Iris pigment epithelial cell (primary cell): Measurements from ENCODE around the gene CDH23.

Source experiments
- DNase-seq: peaks from one replicate; pipeline ENCODE4 v3.0.0-alpha.2; 2011; ENCODE audit warnings: low read depth

CDH23 gene

DNA sequence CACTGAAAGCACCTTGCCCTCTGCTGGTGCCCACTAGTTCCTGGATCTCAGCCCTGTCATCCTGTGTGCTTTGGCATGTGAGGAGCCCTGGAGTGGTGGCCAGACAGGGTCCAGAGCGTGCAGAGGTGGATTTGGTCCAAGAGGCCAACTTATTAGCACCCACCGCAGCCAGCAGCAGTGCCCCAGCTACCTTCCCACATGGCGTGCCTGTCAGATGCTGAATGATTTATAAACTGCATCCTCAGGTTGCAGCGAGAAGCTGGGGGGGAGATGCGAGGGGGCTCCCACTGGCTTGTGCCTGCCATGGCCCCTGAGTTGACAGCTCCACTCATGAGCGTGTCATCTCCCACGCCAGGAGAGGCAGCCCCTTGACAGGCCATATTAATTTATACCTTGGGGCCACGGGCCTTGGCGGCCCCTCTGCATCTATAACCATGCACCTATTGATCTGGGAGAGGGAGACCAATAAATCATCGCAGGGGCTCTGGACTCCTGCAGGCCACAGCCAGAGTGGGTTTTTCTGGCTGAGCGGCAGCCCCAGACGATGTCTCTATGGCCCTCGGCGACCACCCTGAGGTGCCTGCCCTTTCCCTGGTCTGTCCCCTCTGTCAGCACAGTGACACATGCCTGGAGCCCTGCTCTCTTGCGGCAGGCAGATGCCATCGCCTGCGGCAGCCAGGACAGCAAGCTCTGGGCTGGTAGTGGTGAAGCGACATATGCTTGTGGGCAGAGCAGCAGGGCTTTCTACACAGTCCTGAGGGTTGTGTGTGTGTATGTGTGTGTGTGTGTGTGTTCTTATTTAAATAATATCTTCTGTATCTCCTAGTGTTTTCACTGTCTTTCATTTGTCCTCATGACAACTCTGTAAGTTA lies 120.8 kb downstream of the CDH23 start:
- no peak for DNase-seq

- peak; percentile 9 for DNase-seq
Measured at GRCh38 chr10:71520042-71520441, 123.3 kb downstream of the CDH23 start.

- peak; percentile 26 for DNase-seq
Measured at GRCh38 chr10:71521504-71522441, 125.1 kb downstream of the CDH23 start.

- no peak for DNase-seq
Measured at GRCh38 chr10:71522442-71523144, 125.9 kb downstream of the CDH23 start.

DNA sequence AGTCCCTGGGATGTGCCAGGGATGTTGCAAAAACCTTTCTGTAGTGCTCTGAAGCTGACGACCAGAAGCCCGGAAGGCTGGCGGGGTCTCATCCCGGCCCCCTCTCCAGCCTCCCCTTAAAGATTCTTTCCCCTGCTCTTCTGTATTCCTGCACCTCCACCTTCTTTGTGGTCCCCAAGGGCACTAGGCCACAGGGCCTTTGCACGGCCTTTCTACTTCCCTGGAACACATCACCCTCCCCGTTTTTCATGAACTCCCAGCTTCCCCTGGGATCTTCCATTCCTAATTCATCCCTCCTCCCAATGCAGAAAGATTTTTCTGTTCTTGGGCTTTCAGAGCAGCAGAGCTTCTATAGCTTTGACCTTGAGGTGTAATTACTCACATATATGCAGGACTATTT lies 127.0 kb downstream of the CDH23 start:
- no peak for DNase-seq

- no peak for DNase-seq
Measured at GRCh38 chr10:71525092-71525491, 128.4 kb downstream of the CDH23 start.

DNA sequence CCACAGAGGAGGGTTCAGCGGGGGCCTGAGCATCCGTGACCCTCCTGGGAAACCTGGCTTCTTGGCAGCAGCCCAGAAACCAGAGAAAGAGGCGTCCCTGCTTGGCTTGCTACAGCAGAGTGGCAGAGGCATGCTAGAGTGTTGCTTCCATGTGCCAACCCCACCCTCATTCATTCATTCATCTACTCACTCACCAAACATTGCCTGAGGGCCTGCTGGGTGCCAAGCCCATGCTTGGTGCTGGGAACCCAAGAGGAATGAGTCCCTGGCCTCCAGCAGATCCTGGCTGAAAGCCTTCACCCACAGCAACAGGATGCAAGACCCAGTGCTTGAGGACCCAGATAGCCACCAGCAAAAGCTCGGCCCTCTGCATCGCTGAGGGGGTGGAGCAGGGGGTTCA lies 129.0 kb downstream of the CDH23 start:
- no peak for DNase-seq

DNA sequence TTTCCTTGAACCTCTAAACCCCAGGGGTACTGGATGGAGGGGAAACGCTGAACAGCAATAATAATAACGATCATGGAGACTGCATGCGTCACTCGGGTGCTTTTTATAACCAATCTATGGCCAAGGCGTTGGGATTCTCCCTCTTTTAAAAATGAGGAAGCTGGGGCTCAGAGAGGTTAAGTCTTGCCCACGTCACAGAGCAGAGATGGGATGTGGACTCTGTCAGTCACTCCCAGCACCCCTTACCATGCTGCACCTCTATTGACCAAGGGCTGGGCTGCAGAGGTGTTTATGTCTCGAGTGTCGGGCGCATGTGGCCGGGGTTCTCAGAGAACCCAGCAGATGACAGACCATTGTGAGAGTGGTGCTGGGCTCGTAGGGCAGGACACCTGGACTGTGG lies 129.9 kb downstream of the CDH23 start:
- no peak for DNase-seq

- no peak for DNase-seq
Measured at GRCh38 chr10:71527135-71527534, 130.4 kb downstream of the CDH23 start.

- peak; percentile 5 for DNase-seq
Measured at GRCh38 chr10:71528371-71529206, 131.9 kb downstream of the CDH23 start.

DNA sequence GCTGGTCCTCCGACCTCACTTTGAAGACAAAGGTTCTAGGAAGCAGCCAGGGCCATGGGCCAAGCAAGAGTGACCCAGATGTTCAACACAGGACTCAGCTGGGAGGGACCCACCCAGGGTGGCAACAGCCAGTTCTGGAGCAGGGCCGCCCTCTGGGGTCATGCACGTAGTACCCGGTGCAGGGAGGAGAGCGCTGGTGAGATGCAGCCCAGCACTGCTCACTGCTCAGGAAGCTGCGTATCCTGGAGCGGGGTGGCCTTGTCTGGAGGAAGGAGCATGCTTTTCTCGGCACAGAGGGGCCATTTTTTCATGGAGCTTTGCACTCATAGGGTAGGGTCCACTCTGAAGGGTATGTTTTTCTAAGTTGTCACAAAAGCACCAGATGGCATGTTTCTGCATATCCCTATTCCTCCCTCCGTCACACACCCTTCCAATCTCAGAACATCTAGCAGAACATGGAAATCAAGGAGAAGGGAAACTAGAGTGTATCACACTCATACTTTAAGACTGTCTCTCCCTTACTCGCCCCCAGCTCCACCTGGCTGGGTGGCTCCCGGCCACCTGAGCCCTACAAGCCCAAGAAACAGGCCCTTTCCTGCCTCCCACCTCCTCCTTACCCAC lies 132.6 kb downstream of the CDH23 start:
- no peak for DNase-seq

- no peak for DNase-seq
Measured at GRCh38 chr10:71530781-71531180, 134.1 kb downstream of the CDH23 start.

GRCh38 chr10:71531485-71532446 lies 135.0 kb downstream of the CDH23 start:
- no peak for DNase-seq

GRCh38 chr10:71532878-71533277 lies 136.2 kb downstream of the CDH23 start:
- no peak for DNase-seq

DNA sequence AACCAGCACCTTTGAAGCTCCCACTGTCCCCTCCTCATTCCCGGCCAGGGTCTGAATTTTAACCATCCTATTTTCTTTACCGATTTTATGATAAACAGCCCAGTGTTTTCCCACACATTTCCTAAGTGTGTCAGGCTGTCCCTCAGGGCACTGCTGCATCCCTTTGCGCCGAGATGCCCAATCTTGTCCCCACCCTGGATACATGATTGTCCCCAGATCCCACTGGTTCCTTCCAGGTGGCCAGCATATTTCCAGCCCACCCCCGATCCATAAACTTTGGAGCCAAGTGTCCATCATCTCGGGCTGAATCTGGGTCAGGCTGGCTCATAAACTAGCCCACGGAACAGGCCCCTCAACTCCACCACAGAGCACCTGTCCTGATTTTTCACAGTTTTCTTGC lies 137.2 kb downstream of the CDH23 start:
- DNase-seq: no peak

DNA sequence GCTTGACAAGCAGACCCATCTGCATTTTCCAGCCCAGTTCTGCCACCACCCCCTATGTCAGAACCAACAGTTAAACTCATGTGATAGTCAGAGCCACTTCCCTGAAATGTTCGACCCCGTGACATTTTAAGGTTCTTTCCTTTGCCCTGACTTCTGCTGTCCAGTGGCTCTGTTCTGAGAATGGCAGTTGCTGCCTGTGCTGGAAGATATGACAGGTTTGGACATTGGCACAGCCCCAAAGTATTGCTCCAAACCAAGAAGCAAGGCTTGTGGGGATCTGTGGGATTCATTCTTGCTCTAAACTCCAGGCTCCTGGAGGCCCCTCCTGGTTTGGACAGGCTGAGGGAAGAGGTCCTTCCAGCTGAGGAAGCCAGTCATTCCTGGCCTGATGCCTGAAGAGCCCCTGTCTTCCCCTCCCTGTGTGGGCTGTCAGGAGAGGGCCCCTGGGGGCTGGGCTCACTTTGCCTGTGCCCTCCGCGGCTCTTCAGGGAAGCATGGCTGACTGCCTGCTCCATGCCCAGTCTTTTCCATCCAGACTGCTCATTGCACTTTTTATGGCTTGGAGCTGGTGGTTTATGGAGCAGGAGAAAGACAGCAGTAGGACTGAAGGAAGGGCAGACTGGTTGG lies 138.0 kb downstream of the CDH23 start:
- DNase-seq: no peak

- DNase-seq: peak; percentile 9
Measured at GRCh38 chr10:71536332-71536731, 139.6 kb downstream of the CDH23 start.

DNA sequence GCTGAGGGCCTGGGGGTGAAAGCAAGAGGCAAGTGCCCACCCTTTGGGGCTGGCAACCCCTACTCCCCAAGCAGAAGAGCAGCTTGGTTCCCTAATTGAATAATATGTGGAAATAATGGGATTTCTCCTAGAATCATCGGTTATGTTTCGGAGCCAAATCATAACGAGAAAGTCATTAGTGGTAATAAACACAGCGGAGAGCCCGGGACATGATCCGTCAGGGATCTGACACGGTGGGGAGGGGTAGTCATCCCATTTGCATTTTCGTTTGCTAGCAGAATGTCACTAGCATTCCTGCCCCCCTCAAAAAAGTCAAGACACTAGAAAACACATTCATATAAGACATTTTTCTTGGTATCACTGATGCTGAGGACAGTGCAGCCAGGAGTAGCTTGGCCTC lies 140.4 kb downstream of the CDH23 start:
- DNase-seq: no peak

DNA sequence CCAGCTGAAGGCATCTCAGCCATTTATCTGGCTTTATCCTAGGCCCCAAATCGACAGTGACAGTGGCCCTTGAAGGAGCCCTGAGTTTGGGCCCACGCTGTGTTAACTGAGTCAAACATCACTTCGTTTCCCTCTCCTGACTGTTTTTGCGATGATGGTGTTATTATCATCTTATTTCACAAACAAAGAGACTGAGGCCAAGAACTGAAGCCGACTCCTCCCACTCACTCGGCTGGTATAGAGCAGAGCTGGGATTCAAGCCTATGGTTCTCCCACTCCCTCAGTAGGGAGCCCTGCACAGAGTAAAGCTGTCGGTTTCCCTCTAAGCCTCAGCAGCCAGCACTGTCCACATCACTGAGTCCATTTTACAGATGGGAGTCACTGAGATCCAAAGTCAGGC lies 141.0 kb downstream of the CDH23 start:
- no peak for DNase-seq
